Right lobe of liver (tissue), 4 donors: ENCODE measurements around the gene ZNF628.

ENCODE experiments used
- CTCF ChIP-seq, 4 donors: fragments of 200-600 bp in 3 of 4; fragments of 450-650 bp in 1 of 4; IDR thresholded peaks; one replicate each; pipeline versions ENCODE4 v1.5.1 to v1.8.0; 2016 to 2022; ENCODE audit warnings: antibody characterized with exemption in 4 of 4, mild to moderate bottlenecking in 2 of 4
- POLR2A ChIP-seq: fragments of 450-650 bp; IDR thresholded peaks from one replicate; pipeline ENCODE4 v1.6.1; 2017; ENCODE audit warnings: antibody characterized with exemption, mild to moderate bottlenecking
- donor health status: DM: no; HTN: no; CAD: no.
- donor health status: DM: no; HTN: no; CAD: no.
- donor health status: DM: no; HTN: yes; CAD: no.

DNA sequence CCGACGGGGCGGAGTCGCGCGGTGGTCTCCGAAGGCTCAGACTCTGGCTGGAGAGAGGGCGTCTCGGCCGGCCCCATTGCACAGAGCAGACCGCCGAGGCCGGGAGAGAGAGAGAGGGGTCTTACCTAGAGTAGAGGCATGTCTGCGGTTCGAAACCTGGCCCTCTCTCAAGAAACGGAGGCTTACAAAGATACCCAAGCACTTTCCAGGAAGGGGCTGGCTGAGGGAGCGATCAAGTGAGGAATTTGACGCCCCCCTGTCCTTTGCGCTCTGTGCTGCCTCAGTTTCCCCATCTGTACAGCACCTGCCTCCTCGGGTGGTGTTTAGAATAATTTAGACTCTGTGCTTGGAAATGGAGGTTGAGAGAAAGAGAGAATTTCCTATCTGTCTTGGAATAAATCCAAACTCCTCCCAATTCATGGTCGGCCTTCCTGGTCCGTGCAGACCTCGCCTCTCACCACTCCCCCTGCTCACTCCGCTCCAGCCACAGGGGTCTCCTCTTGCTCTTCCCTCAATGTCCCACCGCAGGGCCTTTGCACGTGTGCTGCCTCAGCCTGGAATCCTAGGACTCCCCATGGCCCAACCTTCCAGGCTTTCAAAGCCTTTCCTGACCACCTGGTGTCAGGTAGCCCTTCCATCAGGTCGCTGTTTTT, 14.3 kb upstream of the ZNF628 start:
- no peak for TF ChIP-seq CTCF (IDR thresholded peaks at IDR 0.05)
- TF ChIP-seq POLR2A, result no peak
